ENCODE measurements around the gene RPL12. TPM values are rescaled to one million over a fixed set of nuclear protein-coding genes. Genes with fewer than 3 reads are reported as not detected.

The RPL12 gene
- total and polyA plus RNA-seq, 9 of the 15 experiments (the other 6 are each of a cell fraction or from before 2014, with no cell fraction given), result 1,614 to 4,558 (median 2,531) TPM

GRCh38 chr9:127406799-127407491, 44.3 kb downstream of the RPL12 start:
- WGBS (ENCODE audit: insufficient coverage, low coverage, missing lambda C conversion rate), result 35% methylated on average over 13 of the region's 13 CpGs
- no TSS peak for BruUV-seq (replicated peaks)

More at GRCh38 chr9:127406799-127407491, 44.3 kb downstream of the RPL12 start:
- peak; percentile 78 for ATAC-seq
- Histone ChIP-seq H3K36me3 (ENCODE audit: control insufficient read depth, insufficient read depth, low read length) (no peaks in the 10 kb centered on the region), H3K9ac (ENCODE audit: insufficient read depth in 1 of 2, low read depth in 2 of 2, low read length in 2 of 2) (peak overlapping the region in 1 of 2 experiments; percentile 78; a peak in 2 of 4 replicates), H3K27ac (ENCODE audit: extremely low read depth, low read depth, low read length) (no peak overlapping the region), H3K4me1 (replicated peaks in 1 of 2; ENCODE audit: control insufficient read depth in 2 of 2, insufficient read depth in 2 of 2, low read length in 2 of 2) (peaks cover 2 to 40% of the 10 kb centered on the region in 2 experiments; a peak in 4 of 5 replicates), H3K79me2 (ENCODE audit: control insufficient read depth, insufficient read depth, low read length) (no peaks in the 10 kb centered on the region), H2AFZ (ENCODE audit: low read depth, low read length) (no peak overlapping the region), H3K9me1 (ENCODE audit: control insufficient read depth, insufficient read depth, low read length) (peaks cover 6% of the 10 kb centered on the region), H4K20me1 (replicated peaks; ENCODE audit: control insufficient read depth, insufficient read depth, low read length) (no peaks in the 10 kb centered on the region; the same call in 1 of the 2 replicates), H3K4me2 (ENCODE audit: insufficient read depth, low read length) (no peak overlapping the region), H3K4me3 (no peak overlapping the region), H3K9me3 (replicated peaks; ENCODE audit: control insufficient read depth, insufficient read depth, low read depth, low read length) (no peaks in the 10 kb centered on the region), H3K27me3 (ENCODE audit: control insufficient read depth in 2 of 2, insufficient read depth in 2 of 2, low read length in 2 of 2) (no peaks in the 10 kb centered on the region)
- peak in 3 of 4 experiments; percentile 32 to 77 (median 74) for DNase-seq (ENCODE audit: extremely low read depth in 1 of 4, low spot score in 3 of 4)
- intact Hi-C loops (cut with micrococcal nuclease), result no loop called here
- TF ChIP-seq CTCF (IDR thresholded peaks at IDR 0.05 in 2 of 3, conservative IDR thresholded peaks at IDR 0.05 in 1 of 3; ENCODE audit: insufficient read depth in 2 of 3, low read depth in 1 of 3, low read length in 3 of 3) (peak in 2 of 3 experiments; percentile 13 to 25; a peak in 1 of 6 replicates), SMC3 (conservative IDR thresholded peaks at IDR 0.05; ENCODE audit: insufficient read depth, low read depth, low read length) (0 out of 2 replicates have a peak, but pooled peaks have one; percentile 2), ZNF143 (CRISPR knock-in tag; IDR thresholded peaks at IDR 0.05) (no peak)
- ChIA-PET POLR2A (interaction anchor here (0.6 to 1.3 kb wide), 3 partner anchors 10 to 603 kb away, joined by 3 to 7 read pairs (median 5); partner anchors contain the start of gene SLC2A8), CTCF (ENCODE audit: low intra/inter-chr PET ratio) (interaction anchor here (0.6 kb wide), 1 partner anchor 60 kb away, joined by 3 read pairs; no protein-coding TSS in a partner anchor)
- in situ Hi-C loops (cut with MboI), result no loop called here
- FAIRE-seq, result no peak

Measured in K562 (cell line).